GM12878 (cell line): ENCODE results near the gene CAPS. TPM values are rescaled to one million over a fixed set of nuclear protein-coding genes. Genes with fewer than 3 reads are reported as not detected.

Source experiments
- ATAC-seq: fragments of 200-7000 bp; cut with Tn5 transposase; 3 replicates; pipeline ENCODE4 v1.9.1; 2020; ENCODE audit warnings: mild to moderate bottlenecking, moderate library complexity
- BruUV-seq: library from RNA; stranded (reverse); fragments of 400-500 nt; replicated peaks from 2 replicates; lab custom pipeline; 2021; lab: Mats Ljungman, UMichigan
- CTCF ChIA-PET: fragments of 300-600 bp; sonication (Branson Sonifier 250); formaldehyde crosslinking; extraction: SDS; loops from one replicate; lab custom pipeline; 2021; ENCODE audit warnings: inconsistent platforms; lab: Yijun Ruan, JAX
- POLR2A ChIA-PET: fragments of 350-600 bp; formaldehyde crosslinking; extraction: SDS; loops from one replicate; lab custom pipeline; 2021; ENCODE audit warnings: inconsistent platforms; lab: Charles Lee
- RAD21 ChIA-PET: fragments of 300-600 bp; sonication (Branson Sonifier 250); formaldehyde crosslinking; loops from one replicate; lab custom pipeline; 2023; ENCODE audit warnings: antibody characterized with exemption; ENCODE audit not compliant: unreplicated experiment; lab: Charles Lee
- SMC1A ChIA-PET: fragments of 300-600 bp; sonication (Branson Sonifier 250); formaldehyde crosslinking; loops from one replicate; lab custom pipeline; 2023; ENCODE audit not compliant: unreplicated experiment, uncharacterized antibody; lab: Charles Lee
- DNase-seq: peaks from one replicate; pipeline ENCODE4 v3.0.0-alpha.2; 2011; ENCODE audit warnings: low read depth, low spot score
- FAIRE-seq: peaks from 3 replicates; lab custom pipeline; 2011; peaks lifted over from hg19 to GRCh38; lab: Jason Lieb, UNC
- H2AFZ ChIP-seq: 2 replicates; pipeline ENCODE4 v1.6.0; 2011; ENCODE audit warnings: low read depth, low read length, control low read depth; ENCODE audit not compliant: control insufficient read depth
- H3K27ac ChIP-seq: 2 replicates; pipeline ENCODE4 v1.5.1; 2011; ENCODE audit warnings: control low read depth; ENCODE audit not compliant: control insufficient read depth, insufficient read depth
- H3K27me3 ChIP-seq, 2 experiments: replicated peaks in 1 of 2; 2 replicates each; pipeline versions ENCODE4 v1.6.0 to v1.6.1; 2011; ENCODE audit warnings: low read length in 1 of 2; ENCODE audit not compliant: control insufficient read depth in 2 of 2, insufficient read depth in 2 of 2
- H3K36me3 ChIP-seq, 2 experiments: 2 replicates each; pipeline ENCODE4 v1.5.1; 2011; ENCODE audit warnings: low read length in 1 of 2; ENCODE audit not compliant: control insufficient read depth in 2 of 2, insufficient read depth in 2 of 2
- H3K4me1 ChIP-seq: 2 replicates; pipeline ENCODE4 v1.6.1; 2011; ENCODE audit warnings: mild to moderate bottlenecking, low read length, moderate library complexity, mixed read lengths; ENCODE audit not compliant: control insufficient read depth, insufficient read depth
- H3K4me2 ChIP-seq: 2 replicates; pipeline ENCODE4 v1.6.0; 2011; ENCODE audit warnings: control low read depth; ENCODE audit not compliant: control insufficient read depth, insufficient read depth
- H3K4me3 ChIP-seq: fragments of 200-600 bp; sonication (generic); 2 replicates; pipeline ENCODE4 v1.5.1; 2016
- H3K79me2 ChIP-seq: 2 replicates; pipeline ENCODE4 v1.6.0; 2011; ENCODE audit warnings: low read length; ENCODE audit not compliant: control insufficient read depth, insufficient read depth
- H3K9ac ChIP-seq: 2 replicates; pipeline ENCODE4 v1.8.0; 2011; ENCODE audit warnings: low read length, control low read depth, mixed read lengths; ENCODE audit not compliant: control insufficient read depth, insufficient read depth
- H3K9me3 ChIP-seq: replicated peaks from 3 replicates; pipeline ENCODE4 v1.5.1; 2011; ENCODE audit warnings: mild to moderate bottlenecking, low read length; ENCODE audit not compliant: control insufficient read depth, insufficient read depth
- H4K20me1 ChIP-seq: 2 replicates; pipeline ENCODE4 v1.6.0; 2011; ENCODE audit not compliant: control insufficient read depth, insufficient read depth
- EP300 ChIP-seq, 2 experiments: fragments of 150-350 bp in 1 of 2; IDR thresholded peaks; 2 replicates each; pipeline ENCODE4 v1.6.1; 2011 to 2012; ENCODE audit warnings: low read depth in 2 of 2, low read length in 2 of 2, borderline replicate concordance in 1 of 2, improper control_type of control experiment in 1 of 2, inconsistent platforms in 1 of 2; ENCODE audit not compliant: control insufficient read depth in 1 of 2
- KLF5 ChIP-seq: fragments of 450-650 bp; IDR thresholded peaks from 2 replicates; pipeline ENCODE4 v1.6.1; 2014; ENCODE audit warnings: mild to moderate bottlenecking; ENCODE audit not compliant: partially characterized antibody
- LARP7 ChIP-seq: fragments of 450-650 bp; IDR thresholded peaks from 2 replicates; pipeline ENCODE4 v1.6.1; 2017; ENCODE audit warnings: mild to moderate bottlenecking
- NFXL1 ChIP-seq: fragments of 450-650 bp; IDR thresholded peaks from 2 replicates; pipeline ENCODE4 v1.6.1; 2017; ENCODE audit warnings: antibody characterized with exemption, mild to moderate bottlenecking, borderline replicate concordance
- NKRF ChIP-seq: fragments of 450-650 bp; conservative IDR thresholded peaks from 2 replicates; pipeline ENCODE4 v1.6.1; 2017; ENCODE audit warnings: mild to moderate bottlenecking, moderate library complexity
- PML ChIP-seq: IDR thresholded peaks from 2 replicates; pipeline ENCODE4 v1.6.1; 2012; ENCODE audit warnings: low read length, inconsistent platforms
- RB1 ChIP-seq: fragments of 450-650 bp; formaldehyde crosslinking; IDR thresholded peaks from 2 replicates; pipeline ENCODE4 v1.6.1; 2017; ENCODE audit warnings: mild to moderate bottlenecking, borderline replicate concordance
- SREBF1 ChIP-seq: IDR thresholded peaks from 2 replicates; pipeline ENCODE4 v1.6.1; 2012; ENCODE audit warnings: mild to moderate bottlenecking, low read length
- STAT3 ChIP-seq: IDR thresholded peaks from 2 replicates; pipeline ENCODE4 v1.6.1; 2011; ENCODE audit warnings: low read depth, low read length, improper control_type of control experiment
- WGBS: methylation state at CpG from one replicate; pipeline ENCODE4 v1.1.6; 2016; ENCODE audit warnings: low lambda C conversion rate; ENCODE audit not compliant: insufficient replicate concordance, insufficient coverage; ENCODE audit errors: missing lambda C conversion rate; 5-methylcytosine and 5-hydroxymethylcytosine counted together
- in situ Hi-C: fragments of 300-500 bp; cut with MboI; formaldehyde crosslinking; loops from 9 replicates; pipeline ENCODE4 v1.14.3; 2018; ENCODE audit warnings: mixed read lengths
- intact Hi-C: fragments of 100-400 bp; cut with micrococcal nuclease; formaldehyde crosslinking; loops from one replicate; pipeline ENCODE4 v1.14.2; 2022; ENCODE audit not compliant: unreplicated experiment
- polyA plus RNA-seq, 11 experiments: library from polyadenylated mRNA; depleted of rRNA in 4 of 11; unstranded in 6 of 11; stranded (reverse) in 5 of 11; fragments of >200 nt; fragmentation: Nextera tagmentation in 4 of 11; fragmentation: Illumina TruSeq in 1 of 11; extraction: Ambion mirVana in 4 of 11; extraction: Trizol in 1 of 11; gene quantifications; 1 replicate in 1 of 11; 2 replicates in 10 of 11; pipeline versions ENCODE4 v1.2.1 to v1.2.3, GENCODE V29; 2011 to 2016; ENCODE audit warnings: inconsistent platforms in 2 of 11, missing spikeins in 2 of 11, low read depth in 1 of 11
- total RNA-seq, 4 experiments: library from RNA; depleted of rRNA in 3 of 4; stranded (reverse); fragments of >200 nt in 3 of 4; fragmentation: Illumina TruSeq in 1 of 4; extraction: Trizol in 1 of 4; gene quantifications; 2 replicates each; pipeline versions ENCODE4 v1.2.1 to v1.2.3, GENCODE V29; 2013 to 2021
- TF ChIP-seq, protein P1 (sequence below): fragments of 450-650 bp; IDR thresholded peaks from 2 replicates; pipeline ENCODE4 v1.6.1; 2017; ENCODE audit warnings: antibody characterized with exemption, mild to moderate bottlenecking, moderate library complexity

CAPS gene
- total and polyA plus RNA-seq, 10 of the 15 experiments (the other 5 are each of a cell fraction or from before 2014, with no cell fraction given), result 0.09 to 6.9 (median 2.9) TPM

DNA sequence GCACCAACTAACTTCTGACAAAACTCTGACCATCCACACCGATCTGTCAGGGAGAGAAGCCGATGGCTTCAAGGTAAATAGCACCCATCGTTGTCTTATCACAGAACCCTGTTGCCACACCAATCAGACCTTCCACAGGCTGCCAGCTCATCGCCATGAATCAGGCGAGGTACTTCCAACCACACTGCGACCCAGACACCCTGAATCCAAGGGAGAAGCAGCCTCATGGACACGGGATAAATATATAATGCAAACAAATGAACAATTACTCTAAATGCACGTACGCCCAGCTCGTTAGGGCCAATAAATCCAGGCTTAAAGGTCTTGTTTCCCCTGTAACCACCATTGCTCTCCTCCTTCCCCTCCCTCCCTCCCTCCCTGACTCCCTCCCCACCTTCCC is 43.1 kb downstream of the CAPS start:
- POLR2A ChIA-PET, result no interaction called here

More for the DNA sequence above, 43.1 kb downstream of the CAPS start:
- H4K20me1 ChIP-seq, result peaks cover 7% of the 10 kb centered on the region
- no peak for DNase-seq
- no peak for TF ChIP-seq NKRF
- TF ChIP-seq NFXL1, result no peak
- no peak for TF ChIP-seq LARP7
- no peak for TF ChIP-seq PML
- no peak for TF ChIP-seq KLF5
- TF ChIP-seq, protein P1, sequence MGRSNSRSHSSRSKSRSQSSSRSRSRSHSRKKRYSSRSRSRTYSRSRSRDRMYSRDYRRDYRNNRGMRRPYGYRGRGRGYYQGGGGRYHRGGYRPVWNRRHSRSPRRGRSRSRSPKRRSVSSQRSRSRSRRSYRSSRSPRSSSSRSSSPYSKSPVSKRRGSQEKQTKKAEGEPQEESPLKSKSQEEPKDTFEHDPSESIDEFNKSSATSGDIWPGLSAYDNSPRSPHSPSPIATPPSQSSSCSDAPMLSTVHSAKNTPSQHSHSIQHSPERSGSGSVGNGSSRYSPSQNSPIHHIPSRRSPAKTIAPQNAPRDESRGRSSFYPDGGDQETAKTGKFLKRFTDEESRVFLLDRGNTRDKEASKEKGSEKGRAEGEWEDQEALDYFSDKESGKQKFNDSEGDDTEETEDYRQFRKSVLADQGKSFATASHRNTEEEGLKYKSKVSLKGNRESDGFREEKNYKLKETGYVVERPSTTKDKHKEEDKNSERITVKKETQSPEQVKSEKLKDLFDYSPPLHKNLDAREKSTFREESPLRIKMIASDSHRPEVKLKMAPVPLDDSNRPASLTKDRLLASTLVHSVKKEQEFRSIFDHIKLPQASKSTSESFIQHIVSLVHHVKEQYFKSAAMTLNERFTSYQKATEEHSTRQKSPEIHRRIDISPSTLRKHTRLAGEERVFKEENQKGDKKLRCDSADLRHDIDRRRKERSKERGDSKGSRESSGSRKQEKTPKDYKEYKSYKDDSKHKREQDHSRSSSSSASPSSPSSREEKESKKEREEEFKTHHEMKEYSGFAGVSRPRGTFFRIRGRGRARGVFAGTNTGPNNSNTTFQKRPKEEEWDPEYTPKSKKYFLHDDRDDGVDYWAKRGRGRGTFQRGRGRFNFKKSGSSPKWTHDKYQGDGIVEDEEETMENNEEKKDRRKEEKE, result no peak
- no peak for TF ChIP-seq SREBF1
- TF ChIP-seq RB1, result no peak
- TF ChIP-seq STAT3, result no peak
- no peak for TF ChIP-seq EP300 (IDR thresholded peaks at IDR 0.05; ENCODE audit: borderline replicate concordance in 1 of 2, control insufficient read depth in 1 of 2, low read depth in 2 of 2, low read length in 2 of 2)
- H3K4me3 ChIP-seq, result no peak overlapping the region
- WGBS, result 94% methylated on average over 10 of the region's 10 CpGs
- BruUV-seq, result no TSS peak
- no peak overlapping the region for H3K9ac ChIP-seq
- H2AFZ ChIP-seq, result no peak overlapping the region
- no peak overlapping the region for H3K4me2 ChIP-seq
- H3K9me3 ChIP-seq, result no peaks in the 10 kb centered on the region
- in situ Hi-C loops, result no loop called here
- ChIA-PET RAD21 (no interaction called here), CTCF (interaction anchor here (1.7 to 3.8 kb wide), 2 partner anchors 10 to 13 kb away, joined by 4 to 22 read pairs; no protein-coding TSS in a partner anchor), SMC1A (interaction anchor here (1.4 kb wide), 1 partner anchor 119 kb away, joined by 3 read pairs; no protein-coding TSS in a partner anchor)
- H3K27me3 ChIP-seq, result no peaks in the 10 kb centered on the region
- peaks cover 77% of the 10 kb centered on the region for H3K79me2 ChIP-seq
- intact Hi-C loops, result no loop called here
- peaks cover 20% of the 10 kb centered on the region for H3K4me1 ChIP-seq
- no peak for ATAC-seq
- no peak for FAIRE-seq
- peaks cover 1 to 3% of the 10 kb centered on the region in 2 experiments; a peak in 2 of 4 replicates for H3K36me3 ChIP-seq
- H3K27ac ChIP-seq, result no peak overlapping the region
